ENCODE data around the gene PRR11. TPM values are rescaled to one million over a fixed set of nuclear protein-coding genes. Genes with fewer than 3 reads are reported as not detected.

The PRR11 gene
- total and polyA plus RNA-seq, 4 donors = 0.13 to 2.9 (median 1.2) TPM

- H3K36me3 ChIP-seq (ENCODE audit: control insufficient read depth in 1 of 2, insufficient read depth in 2 of 2, low read length in 1 of 2) = no peaks in the 10 kb centered on the region
- ATAC-seq (ENCODE audit: low FRiP score) (no peak), DNase-seq (no peak)
- 94% methylated on average over 9 of the region's 9 CpGs for WGBS, 2 donors
- H3K9me3 ChIP-seq (ENCODE audit: control insufficient read depth, low read length) = no peaks in the 10 kb centered on the region
- no peak overlapping the region for H3K4me3 ChIP-seq (ENCODE audit: low read length in 2 of 2)
- no peak overlapping the region for H3K27ac ChIP-seq (ENCODE audit: low read depth in 1 of 2, low read length in 2 of 2)
- H3K4me1 ChIP-seq (ENCODE audit: control insufficient read depth in 1 of 2, insufficient read depth in 2 of 2, low read length in 2 of 2) = no peaks in the 10 kb centered on the region
- intact Hi-C loops (cut with DNase I) = no loop called here
- H3K27me3 ChIP-seq (ENCODE audit: control insufficient read depth in 1 of 2, insufficient read depth in 2 of 2, low read length in 1 of 2) = no peaks in the 10 kb centered on the region
Measured at GRCh38 chr17:59160157-59161025, 4.8 kb downstream of the PRR11 start.

DNA sequence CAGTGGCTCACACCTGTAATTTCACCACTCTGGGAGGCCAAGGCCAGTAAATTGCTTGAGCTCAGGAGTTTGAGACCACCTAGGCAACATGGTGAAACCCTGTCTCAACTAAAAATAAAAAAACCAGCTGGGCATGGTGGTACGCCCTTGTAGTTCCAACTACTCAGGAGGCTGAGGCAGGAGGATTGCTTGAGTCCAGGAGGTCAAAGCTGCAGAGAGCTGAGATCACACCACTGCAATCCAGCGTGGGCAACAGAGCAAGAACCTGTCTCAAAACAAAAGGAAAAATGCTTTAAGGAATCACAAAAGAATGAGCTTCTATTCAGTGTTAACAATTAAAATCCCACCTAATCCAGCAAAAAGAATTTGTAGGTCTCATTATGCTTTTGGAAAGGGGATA lies 5.9 kb downstream of the PRR11 start:
- DNase-seq (no peak), ATAC-seq (ENCODE audit: low FRiP score) (no peak)
- Histone ChIP-seq H3K27ac (ENCODE audit: low read depth in 1 of 2, low read length in 2 of 2) (no peak overlapping the region), H3K4me3 (ENCODE audit: low read length in 2 of 2) (no peak overlapping the region), H3K27me3 (ENCODE audit: control insufficient read depth in 1 of 2, insufficient read depth in 2 of 2, low read length in 1 of 2) (no peaks in the 10 kb centered on the region), H3K4me1 (ENCODE audit: control insufficient read depth in 1 of 2, insufficient read depth in 2 of 2, low read length in 2 of 2) (no peaks in the 10 kb centered on the region), H3K9me3 (ENCODE audit: control insufficient read depth, low read length) (no peaks in the 10 kb centered on the region), H3K36me3 (ENCODE audit: control insufficient read depth in 1 of 2, insufficient read depth in 2 of 2, low read length in 1 of 2) (no peaks in the 10 kb centered on the region)
- WGBS, 2 donors = 91 to 93% methylated on average over 2 of the region's 2 CpGs
- intact Hi-C loops (cut with DNase I) = no loop called here

GRCh38 chr17:59165933-59166342 lies 10.4 kb downstream of the PRR11 start:
- no peak for DNase-seq
- Histone ChIP-seq H3K36me3 (ENCODE audit: control insufficient read depth in 1 of 2, insufficient read depth in 2 of 2, low read length in 1 of 2) (no peaks in the 10 kb centered on the region), H3K4me1 (ENCODE audit: control insufficient read depth in 1 of 2, insufficient read depth in 2 of 2, low read length in 2 of 2) (no peaks in the 10 kb centered on the region), H3K27me3 (ENCODE audit: control insufficient read depth in 1 of 2, insufficient read depth in 2 of 2, low read length in 1 of 2) (no peaks in the 10 kb centered on the region), H3K27ac (ENCODE audit: low read depth in 1 of 2, low read length in 2 of 2) (no peak overlapping the region), H3K4me3 (ENCODE audit: low read length in 2 of 2) (no peak overlapping the region), H3K9me3 (ENCODE audit: control insufficient read depth, low read length) (no peaks in the 10 kb centered on the region)
- WGBS, 2 donors = 70 to 73% methylated on average over 2 of the region's 2 CpGs
- no peak for ATAC-seq (ENCODE audit: low FRiP score)
- intact Hi-C loops (cut with DNase I) = no loop called here

- no peak for DNase-seq
- ATAC-seq (ENCODE audit: low FRiP score) = no peak
- 35 to 41% methylated on average over 2 of the region's 2 CpGs for WGBS, 2 donors
- H3K27ac ChIP-seq (ENCODE audit: low read depth in 1 of 2, low read length in 2 of 2) = no peak overlapping the region
- no peaks in the 10 kb centered on the region for H3K27me3 ChIP-seq (ENCODE audit: control insufficient read depth in 1 of 2, insufficient read depth in 2 of 2, low read length in 1 of 2)
- H3K4me1 ChIP-seq (ENCODE audit: control insufficient read depth in 1 of 2, insufficient read depth in 2 of 2, low read length in 2 of 2) = no peaks in the 10 kb centered on the region
- H3K36me3 ChIP-seq (ENCODE audit: control insufficient read depth in 1 of 2, insufficient read depth in 2 of 2, low read length in 1 of 2) = no peaks in the 10 kb centered on the region
- intact Hi-C loops (cut with DNase I) = no loop called here
- H3K9me3 ChIP-seq (ENCODE audit: control insufficient read depth, low read length) = no peaks in the 10 kb centered on the region
- no peak overlapping the region for H3K4me3 ChIP-seq (ENCODE audit: low read length in 2 of 2)
Measured at GRCh38 chr17:59167571-59168001, 12.0 kb downstream of the PRR11 start.

DNA sequence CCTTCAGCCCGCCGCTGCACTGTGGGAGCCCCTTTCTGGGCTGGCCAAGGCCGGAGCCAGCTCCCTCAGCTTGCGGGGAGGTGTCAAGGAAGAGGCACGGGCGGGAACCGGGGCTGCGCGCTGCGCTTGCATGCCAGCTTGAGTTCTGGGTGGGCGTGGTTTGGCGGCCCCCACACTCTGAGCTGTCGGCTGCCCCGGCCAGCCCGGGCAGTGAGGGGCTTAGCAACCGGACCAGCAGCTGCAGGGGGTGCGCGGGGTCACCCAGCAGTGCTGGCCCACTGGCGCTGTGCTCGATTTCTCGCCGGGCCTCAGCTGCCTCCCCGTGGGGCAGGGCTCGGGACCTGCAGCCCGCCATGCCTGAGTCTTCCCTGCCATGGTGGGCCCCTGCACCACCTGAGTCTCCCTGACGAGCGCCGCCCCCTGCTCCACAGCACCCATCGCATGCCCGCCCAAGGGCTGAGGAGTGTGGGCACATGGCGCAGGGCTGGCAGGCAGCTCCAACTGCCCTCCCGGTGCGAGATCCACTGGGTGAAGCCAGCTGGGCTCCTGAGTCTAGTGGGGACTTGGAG lies 17.0 kb downstream of the PRR11 start:
- intact Hi-C loops (cut with DNase I) = no loop called here
- no peak for ATAC-seq (ENCODE audit: low FRiP score)
- no peaks in the 10 kb centered on the region for H3K9me3 ChIP-seq (ENCODE audit: control insufficient read depth, low read length)
- no peak overlapping the region for H3K27ac ChIP-seq (ENCODE audit: low read depth in 1 of 2, low read length in 2 of 2)
- DNase-seq = no peak
- H3K4me3 ChIP-seq (ENCODE audit: low read length in 2 of 2) = no peak overlapping the region
- WGBS, 2 donors = 96 to 98% methylated on average over 33 of the region's 33 CpGs
- no peaks in the 10 kb centered on the region for H3K36me3 ChIP-seq (ENCODE audit: control insufficient read depth in 1 of 2, insufficient read depth in 2 of 2, low read length in 1 of 2)
- no peaks in the 10 kb centered on the region for H3K4me1 ChIP-seq (ENCODE audit: control insufficient read depth in 1 of 2, insufficient read depth in 2 of 2, low read length in 2 of 2)
- no peaks in the 10 kb centered on the region for H3K27me3 ChIP-seq (ENCODE audit: control insufficient read depth in 1 of 2, insufficient read depth in 2 of 2, low read length in 1 of 2)

DNA sequence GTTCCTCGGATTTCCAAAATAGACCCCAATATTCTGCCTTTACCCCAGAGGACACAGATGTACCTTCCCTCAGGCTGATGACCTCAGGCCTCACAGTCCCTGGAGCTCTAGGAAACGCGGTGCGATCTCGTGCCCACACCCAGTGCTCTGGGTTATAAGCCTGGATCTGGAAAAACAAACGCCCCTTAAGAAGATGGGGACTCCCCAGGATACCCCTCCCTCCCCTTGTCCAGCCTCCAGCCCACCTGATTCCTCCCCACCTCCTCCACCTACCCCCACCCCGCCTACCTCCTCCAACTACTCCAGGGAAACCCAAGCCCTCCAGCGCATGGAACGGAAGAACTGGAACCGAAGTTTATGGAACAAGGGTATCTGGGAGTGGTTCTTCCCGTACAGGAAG lies 19.1 kb downstream of the PRR11 start:
- H3K27me3 ChIP-seq (ENCODE audit: control insufficient read depth in 1 of 2, insufficient read depth in 2 of 2, low read length in 1 of 2) = no peaks in the 10 kb centered on the region
- no peaks in the 10 kb centered on the region for H3K36me3 ChIP-seq (ENCODE audit: control insufficient read depth in 1 of 2, insufficient read depth in 2 of 2, low read length in 1 of 2)
- H3K27ac ChIP-seq (ENCODE audit: low read depth in 1 of 2, low read length in 2 of 2) = no peak overlapping the region
- no peak overlapping the region for H3K4me3 ChIP-seq (ENCODE audit: low read length in 2 of 2)
- DNase-seq (no peak), ATAC-seq (ENCODE audit: low FRiP score) (no peak)
- no peaks in the 10 kb centered on the region for H3K4me1 ChIP-seq (ENCODE audit: control insufficient read depth in 1 of 2, insufficient read depth in 2 of 2, low read length in 2 of 2)
- no peaks in the 10 kb centered on the region for H3K9me3 ChIP-seq (ENCODE audit: control insufficient read depth, low read length)
- WGBS, 2 donors = 97 to 98% methylated on average over 11 of the region's 11 CpGs
- intact Hi-C loops (cut with DNase I) = no loop called here

DNA sequence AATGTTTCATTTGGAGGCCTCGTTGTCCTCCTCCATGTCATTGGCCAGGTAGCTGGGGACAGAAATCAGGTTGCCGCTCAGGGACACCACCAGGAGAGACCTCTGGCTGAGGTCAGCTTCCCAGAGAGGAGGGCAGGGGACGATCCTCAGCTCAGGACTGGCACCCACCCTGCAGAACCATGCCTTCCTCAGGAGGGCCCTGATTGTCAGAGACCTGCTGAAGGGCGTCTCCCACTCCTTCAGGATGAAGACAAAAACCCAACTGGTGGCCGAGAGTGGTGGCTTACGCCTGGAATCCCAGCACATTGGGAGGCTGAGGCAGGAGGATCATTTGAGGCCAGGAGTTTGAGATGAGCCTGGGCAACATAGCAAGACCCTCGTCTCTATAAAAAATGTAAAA lies 19.5 kb downstream of the PRR11 start:
- no peak for DNase-seq

DNA sequence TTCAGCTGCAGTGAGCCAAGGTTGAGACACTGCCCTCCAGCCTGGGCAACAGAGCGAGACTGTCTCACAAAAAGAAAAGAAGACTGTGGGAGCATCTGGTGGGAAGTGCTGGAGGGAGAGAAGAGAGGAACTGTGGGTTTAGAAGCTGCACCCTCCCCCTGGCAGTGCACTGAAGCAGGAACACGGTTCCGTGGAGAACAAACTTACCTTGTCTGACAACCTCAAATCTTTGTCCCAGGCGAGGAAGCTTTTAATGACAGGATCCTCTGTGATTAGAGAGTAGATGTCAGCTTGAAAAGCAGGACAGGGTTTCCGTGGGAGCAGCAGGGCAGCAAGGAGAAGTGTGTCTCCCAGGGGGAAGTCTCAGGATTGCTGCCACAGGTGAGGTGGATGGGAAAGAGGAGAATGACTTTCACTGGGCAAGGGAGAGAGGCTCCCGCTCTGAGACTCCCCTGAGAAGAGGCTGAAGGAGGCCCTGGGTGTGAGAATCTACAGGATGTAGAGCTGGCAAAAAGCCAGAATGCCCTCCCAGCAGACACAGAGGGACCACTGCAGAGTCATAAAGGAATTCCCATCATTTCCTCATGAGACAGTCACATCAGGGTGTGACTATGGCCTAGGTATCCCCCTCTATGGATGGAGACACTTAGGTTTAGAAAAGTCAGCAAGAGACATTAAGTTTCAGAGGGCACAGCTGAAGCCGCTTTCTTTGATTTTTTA lies 22.9 kb downstream of the PRR11 start:
- H3K9me3 ChIP-seq (ENCODE audit: control insufficient read depth, low read length) = no peaks in the 10 kb centered on the region
- H3K27ac ChIP-seq (ENCODE audit: low read depth in 1 of 2, low read length in 2 of 2) = no peak overlapping the region
- no peak overlapping the region for H3K4me3 ChIP-seq (ENCODE audit: low read length in 2 of 2)
- DNase-seq (no peak), ATAC-seq (ENCODE audit: low FRiP score) (no peak)
- H3K36me3 ChIP-seq (ENCODE audit: control insufficient read depth in 1 of 2, insufficient read depth in 2 of 2, low read length in 1 of 2) = no peaks in the 10 kb centered on the region
- no peaks in the 10 kb centered on the region for H3K4me1 ChIP-seq (ENCODE audit: control insufficient read depth in 1 of 2, insufficient read depth in 2 of 2, low read length in 2 of 2)
- no peaks in the 10 kb centered on the region for H3K27me3 ChIP-seq (ENCODE audit: control insufficient read depth in 1 of 2, insufficient read depth in 2 of 2, low read length in 1 of 2)
- WGBS, 2 donors = 82 to 90% methylated on average over 7 of the region's 7 CpGs
- intact Hi-C loops (cut with DNase I) = no loop called here

More for the DNA sequence above, 19.5 kb downstream of the PRR11 start:
- intact Hi-C loops (cut with DNase I) = no loop called here
- no peak for ATAC-seq (ENCODE audit: low FRiP score)
- Histone ChIP-seq H3K4me3 (ENCODE audit: low read length in 2 of 2) (no peak overlapping the region), H3K9me3 (ENCODE audit: control insufficient read depth, low read length) (no peaks in the 10 kb centered on the region), H3K27ac (ENCODE audit: low read depth in 1 of 2, low read length in 2 of 2) (no peak overlapping the region), H3K27me3 (ENCODE audit: control insufficient read depth in 1 of 2, insufficient read depth in 2 of 2, low read length in 1 of 2) (no peaks in the 10 kb centered on the region), H3K4me1 (ENCODE audit: control insufficient read depth in 1 of 2, insufficient read depth in 2 of 2, low read length in 2 of 2) (no peaks in the 10 kb centered on the region), H3K36me3 (ENCODE audit: control insufficient read depth in 1 of 2, insufficient read depth in 2 of 2, low read length in 1 of 2) (no peaks in the 10 kb centered on the region)
- 92 to 99% methylated on average over 7 of the region's 7 CpGs for WGBS, 2 donors
